Measurements from ENCODE around the gene PIGO.

The PIGO gene

DNA sequence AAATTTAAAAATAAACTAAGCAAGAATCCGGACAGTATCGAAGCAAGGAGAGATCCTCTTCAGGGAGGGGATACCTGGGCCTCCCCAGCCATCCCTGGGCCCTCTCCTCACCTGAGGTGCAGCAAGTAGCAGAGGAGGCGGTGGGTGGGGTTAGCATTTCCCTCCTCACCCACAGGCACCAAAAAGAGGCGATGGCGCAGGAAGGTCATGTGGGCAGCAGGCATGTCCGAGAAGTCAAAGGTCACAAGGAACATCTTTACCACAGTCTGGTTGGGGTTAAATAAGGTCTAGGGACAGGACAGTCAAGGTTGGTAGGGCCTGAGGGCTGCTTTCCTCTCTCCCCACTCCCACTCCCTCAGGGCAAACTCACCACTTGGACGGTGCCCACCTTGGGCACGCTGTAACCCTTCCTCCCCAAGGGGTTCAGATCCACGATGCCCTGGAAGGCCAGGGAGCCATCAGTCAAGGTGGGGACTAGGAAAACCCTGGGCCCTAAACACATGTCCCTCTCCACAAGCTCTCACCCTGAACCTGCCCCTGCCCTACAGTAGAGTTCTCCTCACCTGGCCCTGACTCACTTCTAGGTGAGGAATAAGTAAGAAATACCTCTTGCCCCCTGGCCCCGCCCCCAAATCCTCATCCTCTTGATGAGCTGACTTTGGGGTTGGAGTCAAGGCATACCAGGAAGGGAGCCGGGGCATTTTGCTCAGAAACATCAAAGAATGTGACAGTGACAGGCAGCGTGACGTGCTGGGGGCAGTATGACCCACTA, 9.4 kb upstream of the PIGO start:
- DNase-seq = no peak

DNA sequence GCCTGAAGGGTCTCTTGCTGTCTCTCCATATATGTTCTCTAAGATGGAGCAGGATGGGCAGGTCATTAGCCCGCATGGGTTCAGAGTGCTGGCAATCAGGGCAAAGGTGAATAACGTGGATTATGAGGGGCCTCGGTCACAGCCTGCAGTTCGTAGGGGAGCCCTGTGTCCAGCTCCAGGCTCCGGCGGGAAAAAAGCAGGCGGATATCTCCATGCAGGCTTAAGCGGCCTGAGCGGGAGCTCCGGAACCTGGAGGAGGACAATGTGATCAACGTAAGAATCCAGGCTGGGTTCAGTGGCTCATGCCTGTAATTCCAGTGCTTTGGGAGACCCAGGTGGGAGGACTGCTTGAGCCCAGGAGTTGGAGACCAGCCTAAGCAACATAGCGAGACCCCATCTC, 8.7 kb upstream of the PIGO start:
- DNase-seq = no peak

DNA sequence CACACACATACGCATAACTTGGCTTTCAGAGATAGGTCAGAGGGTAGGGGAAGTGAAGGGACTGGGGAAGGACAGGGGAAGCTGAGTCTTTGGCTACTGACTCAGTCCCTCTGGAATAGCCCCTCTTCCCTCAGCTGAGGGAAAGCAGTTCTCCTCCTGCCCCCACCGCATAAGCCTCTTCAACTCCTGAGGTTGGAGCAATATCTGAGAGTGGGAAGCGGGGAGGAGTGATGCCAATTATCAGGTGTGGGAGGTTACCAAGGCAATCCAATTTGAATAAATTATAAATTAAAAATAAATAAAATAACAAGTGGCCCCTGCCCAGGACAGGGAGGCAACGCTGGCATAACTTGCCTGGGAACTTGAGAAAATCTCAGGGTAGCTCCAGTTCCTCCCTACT, 8.2 kb upstream of the PIGO start:
- no peak for DNase-seq

DNA sequence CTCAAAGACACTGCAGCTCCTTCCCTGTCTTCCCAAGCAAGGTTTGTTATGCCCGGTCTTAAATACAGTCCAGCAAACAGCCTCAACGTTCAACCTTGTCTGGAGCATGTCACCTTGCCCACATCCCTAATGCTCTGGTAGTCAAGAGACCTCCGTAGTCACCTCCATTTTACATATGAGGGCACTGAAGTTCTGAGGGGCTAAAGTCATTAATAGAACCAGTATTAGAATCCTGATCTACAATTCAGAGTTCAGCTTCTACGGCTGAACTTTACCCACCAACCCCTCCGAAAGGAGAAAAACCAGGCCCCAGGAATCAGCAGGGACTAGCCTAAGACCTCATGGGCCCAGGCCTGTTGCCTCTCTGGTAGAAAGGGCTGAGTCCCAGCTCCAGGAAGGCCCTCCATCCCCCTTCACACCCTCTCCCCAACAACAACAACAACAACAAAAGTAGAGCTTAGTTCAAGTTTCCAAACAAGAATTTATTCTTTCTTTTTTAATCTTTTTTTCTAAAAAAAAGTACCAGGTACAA, 7.3 kb upstream of the PIGO start:
- peak; percentile 41 for DNase-seq

DNA sequence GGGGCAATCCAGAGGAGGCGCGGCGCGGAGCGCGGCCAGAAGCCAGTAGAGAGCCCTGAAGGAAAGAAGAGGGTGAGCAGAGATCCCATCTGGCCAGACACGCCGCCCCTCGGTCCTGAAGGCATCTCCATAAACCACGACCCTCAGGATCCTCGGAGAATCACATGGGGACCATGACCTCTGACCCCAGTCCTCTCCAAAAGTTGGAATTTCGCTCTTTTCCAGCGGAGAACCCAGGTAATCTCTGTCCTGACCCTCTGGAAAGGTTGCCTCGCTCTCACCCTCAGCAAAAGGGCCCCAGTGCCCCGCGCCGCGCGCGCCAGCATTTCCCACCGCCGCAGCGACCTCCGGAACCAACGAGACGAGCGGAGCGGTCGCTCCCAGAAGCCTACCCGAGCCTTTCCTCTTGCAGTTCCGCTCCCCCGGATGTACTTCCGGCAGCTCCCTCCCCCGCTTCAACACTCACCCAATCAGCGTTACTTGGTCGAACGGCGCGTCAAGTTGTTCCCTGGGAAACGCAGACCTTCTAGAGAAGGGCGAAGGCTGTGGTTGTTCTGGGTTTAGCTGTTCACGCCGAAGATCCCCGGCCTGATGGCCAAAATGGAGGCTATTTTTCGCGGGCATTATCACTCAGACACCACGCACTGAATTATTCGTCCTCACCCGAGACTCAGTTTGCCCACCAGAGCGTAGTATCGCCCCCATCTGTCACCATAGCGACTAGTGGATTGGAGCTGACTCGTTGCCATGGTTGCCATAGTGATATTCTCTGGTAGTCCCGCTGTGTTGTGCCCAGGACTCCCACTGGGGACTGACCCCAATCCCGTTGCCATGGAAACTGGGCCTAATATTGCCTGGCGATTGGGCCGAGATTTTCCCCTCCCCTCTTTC, 6.6 kb upstream of the PIGO start, which contains the start of gene STOML2:
Gene STOML2, minus strand, starts transcription at position 363 of the 891 bp plus-strand sequence. Its CDS starts 37 bp downstream, at position 326.
- DNase-seq = peak; percentile 96

DNA sequence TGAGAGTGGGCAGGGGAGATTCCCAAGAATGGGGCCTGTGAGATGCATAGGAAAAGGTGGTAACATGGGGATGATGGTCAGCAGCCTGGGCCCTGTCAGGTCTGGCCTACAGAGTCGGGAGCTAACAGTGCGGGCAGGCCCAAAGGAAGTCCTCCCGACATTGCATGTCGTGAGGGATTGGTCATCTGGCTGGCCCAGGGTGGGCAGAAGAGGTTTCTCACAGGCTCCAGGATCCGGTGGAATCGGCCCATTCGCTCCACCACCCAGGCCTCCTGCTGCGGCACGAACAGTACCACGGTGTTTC, 6.0 kb upstream of the PIGO start:
- no peak for DNase-seq

DNA sequence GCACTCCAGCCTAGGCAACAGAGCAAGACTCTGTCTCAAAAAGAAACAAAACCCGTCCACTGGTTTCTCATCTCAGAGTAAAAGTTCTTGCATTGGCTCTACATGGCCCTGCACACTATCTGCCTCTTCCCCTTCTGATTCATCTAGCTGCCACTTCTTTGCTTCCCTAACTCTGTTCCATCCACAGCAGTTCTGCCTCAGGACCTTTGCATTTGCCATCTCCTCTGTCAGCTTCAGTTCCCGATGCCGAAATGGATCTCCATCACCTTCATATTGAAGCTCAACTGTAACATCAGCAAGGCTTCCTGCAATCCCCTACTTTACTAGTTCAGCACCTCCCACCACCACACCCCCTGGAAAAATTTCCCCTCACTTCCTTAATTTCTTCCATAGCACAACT, 1.2 kb upstream of the PIGO start:
- DNase-seq = no peak

DNA sequence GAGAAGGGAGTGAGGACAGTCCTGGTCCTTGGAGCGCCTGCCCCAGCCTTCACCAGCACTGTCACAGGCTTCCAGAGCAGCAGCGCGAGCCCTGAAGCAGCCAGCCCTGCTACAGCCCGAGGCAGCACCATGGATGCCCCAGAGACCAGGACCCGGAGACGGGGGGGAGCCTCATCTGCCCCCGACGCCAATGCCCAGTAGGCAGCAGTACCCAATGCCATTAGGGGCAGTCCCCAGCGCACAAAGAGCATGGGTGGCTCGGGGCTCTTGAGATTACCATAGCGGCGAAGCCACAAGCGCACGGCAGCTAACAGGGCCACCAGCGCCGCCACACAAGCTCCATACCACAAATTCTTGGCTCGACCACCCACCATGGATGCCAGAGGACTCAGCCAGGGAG, 4.9 kb downstream of the PIGO start:
- DNase-seq = no peak

DNA sequence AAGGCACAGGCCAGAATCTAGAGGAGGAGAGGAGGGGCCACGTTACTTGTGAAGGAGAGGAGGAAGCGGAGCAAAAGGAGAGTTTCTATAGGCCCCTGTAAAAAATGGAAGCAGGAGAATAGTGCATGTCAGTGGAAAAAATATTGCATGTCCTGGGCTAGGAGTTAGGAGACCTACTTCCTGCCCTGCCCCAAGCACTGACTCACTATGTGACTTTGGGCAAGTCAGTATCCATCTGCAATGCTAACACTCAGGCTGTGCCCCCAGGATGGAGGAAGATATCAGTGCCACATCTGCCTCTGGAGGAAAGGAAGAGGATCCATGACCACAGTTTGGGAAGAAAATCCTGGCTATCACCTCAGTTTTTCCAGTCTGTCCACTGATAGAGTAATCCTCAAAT, 7.0 kb downstream of the PIGO start:
- no peak for DNase-seq

DNA sequence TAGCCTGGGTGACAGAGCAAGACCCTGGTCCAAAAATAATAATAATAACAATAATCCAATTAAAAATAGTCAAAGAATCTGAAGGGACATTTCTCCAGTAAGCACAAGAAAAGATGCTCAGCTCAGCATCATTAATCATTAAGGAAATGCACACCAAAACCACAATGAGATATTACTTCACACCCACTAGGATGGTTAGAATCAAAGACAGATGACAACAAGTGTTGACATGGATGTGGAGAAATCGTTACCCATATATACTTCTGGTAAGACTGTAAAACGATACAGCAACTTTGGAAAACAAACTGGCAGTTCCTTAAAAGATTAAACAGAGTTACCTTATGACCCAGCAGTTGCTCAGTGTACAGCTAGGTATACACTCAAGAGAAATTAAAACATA, 11.3 kb downstream of the PIGO start:
- no peak for DNase-seq

DNA sequence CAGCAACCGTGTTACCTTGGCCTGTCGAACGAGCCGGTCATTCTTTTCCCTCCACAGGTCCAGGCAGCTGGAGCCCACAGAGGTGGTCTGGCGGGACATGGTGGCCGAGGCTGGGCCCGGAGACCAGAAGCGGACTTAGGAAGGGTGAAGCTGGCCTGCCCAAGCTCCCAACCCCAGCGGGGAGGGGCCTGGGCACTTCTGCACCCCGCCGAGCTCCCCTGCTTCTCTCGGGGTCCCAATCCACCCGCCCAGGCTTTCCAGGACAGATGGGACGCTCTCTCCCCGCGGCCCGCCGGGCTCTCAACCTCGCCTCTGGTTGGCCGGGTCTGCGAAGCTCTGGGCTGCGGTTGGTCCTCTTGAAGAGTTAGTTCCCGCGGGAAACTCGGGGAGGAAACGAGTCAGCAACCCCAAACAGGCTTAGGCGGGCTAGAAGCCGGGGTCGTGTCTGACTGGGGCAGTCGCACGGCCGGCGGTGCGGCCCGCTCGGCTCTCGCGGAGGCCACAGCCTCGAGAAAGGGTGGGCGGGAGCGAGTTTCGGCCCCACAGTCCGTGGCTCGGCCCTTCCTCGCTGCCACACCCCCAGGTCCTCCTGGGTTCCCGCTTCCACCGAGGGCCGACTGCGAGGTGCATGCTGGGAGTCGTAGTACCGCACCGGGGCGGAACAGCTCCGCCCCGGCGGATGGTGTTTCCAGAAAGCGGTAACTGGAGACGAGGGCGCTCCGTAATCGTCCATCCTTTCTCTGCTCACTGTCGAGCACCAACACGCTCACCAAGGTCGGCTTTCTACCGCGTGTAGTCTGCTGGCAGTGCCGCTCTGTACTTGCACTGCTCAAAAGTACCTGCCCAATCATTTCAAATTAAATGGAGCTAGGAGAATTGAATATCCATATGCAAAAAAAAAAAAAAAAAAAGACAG, 16.7 kb downstream of the PIGO start, which contains the start of gene FANCG:
Gene FANCG, minus strand, starts transcription at position 517 of the 916 bp plus-strand sequence. Its CDS starts 418 bp downstream, at position 99.
- peak; percentile 89 for DNase-seq

DNA sequence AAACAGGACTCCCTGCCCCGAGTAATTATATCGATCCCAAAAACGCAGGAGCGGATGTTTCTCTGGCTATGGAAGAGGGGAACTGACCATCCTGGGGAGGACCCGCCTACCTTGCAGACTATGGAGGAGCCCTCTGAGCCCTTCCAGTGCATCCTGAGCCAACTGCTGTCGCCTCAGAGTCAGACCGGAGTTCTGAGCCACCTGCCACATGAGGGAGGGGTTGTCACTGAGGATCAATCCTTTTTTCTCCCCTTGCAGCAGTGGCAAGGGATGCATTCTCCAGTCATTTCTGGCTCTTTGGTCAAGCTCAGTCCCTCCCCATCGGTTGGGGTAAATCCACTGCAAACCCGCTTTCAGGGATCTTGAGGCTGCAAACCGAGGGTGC, 17.4 kb downstream of the PIGO start:
- no peak for DNase-seq

DNA sequence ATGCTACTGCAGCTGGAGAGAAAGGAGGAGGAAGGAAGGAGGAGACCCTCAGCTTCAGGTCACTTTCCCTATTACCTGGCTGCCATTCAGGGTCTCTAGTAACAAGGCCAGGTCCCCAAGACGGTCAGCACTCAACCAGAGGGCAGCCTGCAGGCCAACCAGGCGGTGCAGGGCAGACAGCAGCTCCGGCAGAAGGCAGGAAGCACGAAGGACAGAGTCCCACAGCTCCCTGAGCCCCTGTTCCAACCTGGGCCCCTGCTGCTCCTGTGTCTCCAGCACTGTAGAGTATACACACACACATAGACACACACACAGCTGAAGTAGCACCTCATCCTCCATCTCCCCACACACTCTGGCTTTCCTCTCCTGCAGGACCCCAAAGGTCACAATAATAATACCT, 18.3 kb downstream of the PIGO start:
- DNase-seq = no peak

DNA sequence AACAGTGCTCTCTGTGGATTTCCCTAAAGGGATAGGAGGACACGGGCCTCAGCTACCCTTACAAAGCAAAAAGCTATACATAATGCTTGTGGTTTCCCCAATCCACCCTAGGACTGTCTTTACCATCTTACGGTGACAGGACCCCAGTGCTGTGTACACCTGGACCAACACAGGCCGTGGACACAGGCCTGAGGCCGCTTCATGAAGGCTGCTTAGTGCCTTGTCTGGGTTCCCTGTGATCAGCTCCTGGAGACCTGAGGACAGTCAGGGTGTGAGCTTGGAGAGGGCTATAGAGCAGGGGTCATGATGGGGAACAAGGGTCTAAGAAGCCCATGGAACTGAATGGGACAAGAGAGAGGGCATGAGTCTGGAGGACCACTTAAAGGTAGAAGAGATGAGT, 19.5 kb downstream of the PIGO start:
- DNase-seq = no peak

DNA sequence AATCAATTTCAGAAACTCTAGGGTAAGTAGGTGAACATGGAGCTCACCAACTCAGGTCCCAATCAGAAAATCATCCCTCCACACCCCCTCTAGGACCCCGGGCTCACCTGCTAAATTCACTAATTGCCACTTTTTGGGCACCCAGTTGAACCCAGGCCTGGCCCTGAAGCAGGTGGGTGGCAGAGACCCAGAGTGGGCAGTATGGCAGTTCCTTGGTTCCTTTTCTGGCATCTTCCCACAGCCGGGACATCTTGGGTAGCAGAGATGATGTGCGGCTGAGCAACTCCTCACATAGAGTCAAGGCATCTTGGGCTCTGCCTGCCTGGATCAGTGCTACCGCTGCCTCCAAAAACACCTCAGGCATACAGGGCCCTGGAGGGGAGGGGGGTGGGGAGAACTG, 21.0 kb downstream of the PIGO start:
- no peak for DNase-seq

DNA sequence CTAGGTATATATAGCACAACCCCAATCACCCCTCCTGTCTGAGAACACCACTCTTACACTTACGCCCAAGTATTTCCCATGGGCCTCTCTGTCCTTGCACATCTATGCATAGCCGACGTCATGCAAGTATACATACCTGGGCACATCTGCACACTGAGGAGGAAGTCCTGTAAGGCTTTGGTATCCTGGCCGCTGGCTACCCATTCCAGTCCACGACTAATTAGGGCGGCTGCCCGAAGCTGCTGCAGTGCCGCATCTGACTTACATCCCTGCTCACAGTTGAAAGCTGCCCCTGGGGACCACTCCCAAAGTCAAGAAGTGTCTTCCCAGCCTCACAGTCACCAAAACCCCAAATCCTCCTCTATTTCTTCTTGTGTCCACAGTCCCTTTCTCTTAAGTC, 21.6 kb downstream of the PIGO start:
- DNase-seq = no peak

DNA sequence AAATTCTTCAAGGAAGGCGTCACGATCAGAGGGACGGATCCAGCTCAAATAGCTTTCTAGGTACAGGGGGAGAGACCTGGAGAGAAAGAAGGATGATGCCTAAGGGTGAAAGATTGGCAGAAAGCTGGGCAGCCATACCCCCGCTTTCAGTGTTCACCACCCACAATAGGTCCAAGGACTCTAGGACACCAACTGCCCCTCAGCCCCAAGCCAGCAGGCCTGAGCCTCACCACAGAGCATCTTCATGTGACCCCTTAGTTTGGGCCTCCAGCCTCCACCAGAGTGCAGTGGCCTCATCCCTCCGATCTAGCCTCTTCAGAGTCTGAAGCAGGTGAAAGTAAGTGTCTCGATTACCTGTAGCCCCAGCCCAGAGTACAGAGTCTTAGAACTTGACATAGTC, 22.2 kb downstream of the PIGO start:
- no peak for DNase-seq

DNA sequence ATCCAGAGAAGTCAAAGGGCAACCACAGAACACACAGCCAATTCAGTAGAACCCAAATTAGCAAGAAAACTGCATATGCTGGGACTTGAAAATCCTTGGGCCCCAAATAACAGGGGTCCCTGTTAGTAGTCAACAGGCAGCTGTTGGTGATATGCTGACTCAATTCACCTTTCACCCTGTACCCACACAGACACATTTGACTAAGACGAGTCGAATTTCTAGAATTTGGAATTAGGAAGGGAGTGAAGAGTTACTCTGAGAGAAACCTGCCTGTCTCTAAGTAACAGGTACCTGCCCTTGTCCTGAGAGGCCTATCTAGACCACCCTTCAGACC, 23.1 kb downstream of the PIGO start:
- DNase-seq = no peak

DNA sequence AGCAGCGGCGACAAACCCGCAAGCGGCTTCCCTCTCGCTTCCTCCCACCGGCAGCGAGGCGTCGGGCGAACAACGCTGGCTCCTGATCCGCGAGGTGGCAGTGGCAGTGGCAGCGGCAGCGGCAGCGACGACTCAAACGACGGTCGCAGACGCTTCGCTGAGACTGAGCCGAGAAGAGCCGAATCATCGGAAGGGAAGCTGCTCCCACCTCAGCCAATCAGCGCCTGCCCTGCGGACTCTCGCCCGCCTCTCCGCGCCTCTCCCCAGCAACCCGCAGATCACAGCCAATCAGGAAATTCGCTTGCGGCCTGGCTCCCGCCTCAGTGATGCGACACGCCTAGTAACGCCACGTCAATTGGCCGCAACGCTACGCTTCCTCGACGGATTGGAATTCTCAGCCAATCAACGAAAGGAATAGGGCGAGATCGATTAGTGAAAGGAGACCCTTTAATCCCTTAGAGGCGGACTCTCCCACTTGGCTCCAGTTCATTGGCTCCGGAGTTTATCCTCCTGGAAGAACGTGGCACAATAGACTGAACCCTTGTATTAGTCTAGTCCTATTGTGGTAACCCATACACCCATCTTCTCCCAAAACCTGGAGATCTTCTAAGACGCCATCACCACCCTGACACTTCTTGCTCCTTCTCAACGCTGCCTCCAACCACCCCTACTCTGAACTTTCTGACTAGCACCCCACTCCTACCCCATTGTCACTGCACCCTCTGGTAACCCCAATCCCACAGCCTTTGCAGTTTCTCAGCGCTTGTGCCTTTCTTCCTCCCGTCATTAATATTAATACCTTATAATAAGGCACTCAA, 23.7 kb downstream of the PIGO start, which contains the start of gene VCP:
Gene VCP, minus strand, starts transcription at position 165 of the 818 bp plus-strand sequence. CDS start 272 bp downstream, outside the sequence.
- DNase-seq = peak; percentile 94

DNA sequence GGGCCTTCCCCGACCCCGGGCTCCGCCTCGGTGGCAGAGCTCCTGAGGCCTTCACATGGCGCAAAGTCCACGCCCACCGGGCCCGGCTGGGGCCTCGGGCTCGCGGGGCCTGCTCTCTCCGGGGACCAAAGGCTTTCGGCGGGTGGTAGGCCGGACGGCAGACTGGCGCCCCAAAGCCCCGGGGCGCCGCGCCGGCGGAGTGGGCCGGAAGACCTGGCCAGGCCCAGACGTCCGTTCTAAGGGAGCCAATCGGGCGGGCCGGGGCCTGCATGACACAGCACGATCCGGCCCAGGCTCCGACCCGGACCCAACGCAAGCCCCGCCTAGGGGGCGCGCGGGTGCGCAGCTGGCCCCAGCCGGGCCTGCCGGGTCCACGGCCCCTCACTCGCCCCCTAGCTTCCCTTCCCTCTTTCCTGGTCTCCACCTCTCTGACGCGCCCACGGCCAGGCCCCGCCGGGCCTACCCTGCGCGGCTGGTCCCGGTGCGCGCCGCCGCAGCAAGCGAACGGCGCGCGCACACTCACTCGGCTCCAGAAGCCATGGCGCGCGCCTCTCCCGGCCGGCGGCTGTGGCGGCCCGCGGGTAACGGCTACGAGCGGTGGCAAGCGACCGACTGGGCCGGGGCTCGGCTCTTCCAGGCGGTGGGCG, 24.5 kb downstream of the PIGO start:
- DNase-seq = peak; percentile 43
